Measurements from ENCODE around the gene TINCR. TPM values are rescaled to one million over a fixed set of nuclear protein-coding genes. Genes with fewer than 3 reads are reported as not detected.

TINCR gene
- polyA plus RNA-seq, 1 donor from 2014 or later, result 2.0 TPM

GRCh38 chr19:5553892-5554291, 13.9 kb downstream of the TINCR start:
- H2AFZ ChIP-seq (ENCODE audit: low read depth, low read length), result no peak overlapping the region
- no peaks in the 10 kb centered on the region for H3K9me2 ChIP-seq (ENCODE audit: insufficient read depth, low read length)
- H3K9ac ChIP-seq (ENCODE audit: low read length), result no peak overlapping the region
- no peak overlapping the region for H3K27ac ChIP-seq (ENCODE audit: low read length)
- H3K79me2 ChIP-seq (replicated peaks; ENCODE audit: insufficient read depth, low read length), result no peaks in the 10 kb centered on the region
- no peak overlapping the region for H3K4me2 ChIP-seq (ENCODE audit: low read length)
- H3K27me3 ChIP-seq (ENCODE audit: insufficient read depth, low read depth, low read length), result no peaks in the 10 kb centered on the region
- no peaks in the 10 kb centered on the region for H4K20me1 ChIP-seq (ENCODE audit: insufficient read depth)
- no peaks in the 10 kb centered on the region for H3F3A ChIP-seq (ENCODE audit: insufficient read depth, low read length, poor library complexity, severe bottlenecking)
- H3K9me3 ChIP-seq (ENCODE audit: low read length), result no peaks in the 10 kb centered on the region
- TF ChIP-seq RAD21 (conservative IDR thresholded peaks at IDR 0.05) (no peak), SMC3 (conservative IDR thresholded peaks at IDR 0.05; ENCODE audit: poor library complexity) (no peak)
- no peak overlapping the region for H3K4me3 ChIP-seq (ENCODE audit: low read length)
- H3K36me3 ChIP-seq (ENCODE audit: insufficient read depth, low read length), result no peaks in the 10 kb centered on the region

- TF ChIP-seq EP300 (conservative IDR thresholded peaks at IDR 0.05; ENCODE audit: poor library complexity, severe bottlenecking) (no peak), REST (IDR thresholded peaks at IDR 0.05; ENCODE audit: borderline replicate concordance) (no peak), RAD21 (conservative IDR thresholded peaks at IDR 0.05) (no peak), MXI1 (conservative IDR thresholded peaks at IDR 0.05; ENCODE audit: poor library complexity, severe bottlenecking) (no peak), POLR2AphosphoS5 (IDR thresholded peaks at IDR 0.05) (no peak), TAF1 (IDR thresholded peaks at IDR 0.05; ENCODE audit: low read depth) (no peak), EZH2 (IDR thresholded peaks at IDR 0.05; ENCODE audit: borderline replicate concordance, insufficient read depth, low read length, poor library complexity, severe bottlenecking) (no peak), SMC3 (conservative IDR thresholded peaks at IDR 0.05; ENCODE audit: poor library complexity) (no peak), CTCF (IDR thresholded peaks at IDR 0.05; ENCODE audit: poor library complexity, severe bottlenecking) (no peak)
- no peak overlapping the region for H3K4me2 ChIP-seq (ENCODE audit: low read length)
- H3K9ac ChIP-seq (ENCODE audit: low read length), result no peak overlapping the region
- no peaks in the 10 kb centered on the region for H3K79me2 ChIP-seq (replicated peaks; ENCODE audit: insufficient read depth, low read length)
- H3K4me3 ChIP-seq (ENCODE audit: low read length), result no peak overlapping the region
- no peak overlapping the region for H2AFZ ChIP-seq (ENCODE audit: low read depth, low read length)
- no peaks in the 10 kb centered on the region for H3F3A ChIP-seq (ENCODE audit: insufficient read depth, low read length, poor library complexity, severe bottlenecking)
- H3K9me2 ChIP-seq (ENCODE audit: insufficient read depth, low read length), result no peaks in the 10 kb centered on the region
- H3K36me3 ChIP-seq (ENCODE audit: insufficient read depth, low read length), result no peaks in the 10 kb centered on the region
- H4K20me1 ChIP-seq (ENCODE audit: insufficient read depth), result no peaks in the 10 kb centered on the region
- H3K9me3 ChIP-seq (ENCODE audit: low read length), result no peaks in the 10 kb centered on the region
- H3K27me3 ChIP-seq (ENCODE audit: insufficient read depth, low read depth, low read length), result no peaks in the 10 kb centered on the region
- no peak overlapping the region for H3K27ac ChIP-seq (ENCODE audit: low read length)
These were observed 19.9 kb downstream of the TINCR start for GRCh38 chr19:5547881-5548280.

- Histone ChIP-seq H3K36me3 (ENCODE audit: insufficient read depth, low read length) (no peaks in the 10 kb centered on the region), H2AFZ (ENCODE audit: low read depth, low read length) (no peak overlapping the region), H3K4me3 (ENCODE audit: low read length) (no peak overlapping the region), H3K4me2 (ENCODE audit: low read length) (no peak overlapping the region), H3K9me2 (ENCODE audit: insufficient read depth, low read length) (no peaks in the 10 kb centered on the region), H3K27ac (ENCODE audit: low read length) (no peak overlapping the region), H3K79me2 (replicated peaks; ENCODE audit: insufficient read depth, low read length) (no peaks in the 10 kb centered on the region), H3K9me3 (ENCODE audit: low read length) (no peaks in the 10 kb centered on the region), H3F3A (ENCODE audit: insufficient read depth, low read length, poor library complexity, severe bottlenecking) (no peaks in the 10 kb centered on the region), H3K27me3 (ENCODE audit: insufficient read depth, low read depth, low read length) (no peaks in the 10 kb centered on the region), H3K9ac (ENCODE audit: low read length) (no peak overlapping the region), H4K20me1 (ENCODE audit: insufficient read depth) (no peaks in the 10 kb centered on the region)
- TF ChIP-seq CTCF (IDR thresholded peaks at IDR 0.05; ENCODE audit: poor library complexity, severe bottlenecking) (no peak), EP300 (conservative IDR thresholded peaks at IDR 0.05; ENCODE audit: poor library complexity, severe bottlenecking) (no peak), MXI1 (conservative IDR thresholded peaks at IDR 0.05; ENCODE audit: poor library complexity, severe bottlenecking) (no peak), SMC3 (conservative IDR thresholded peaks at IDR 0.05; ENCODE audit: poor library complexity) (no peak), POLR2AphosphoS5 (IDR thresholded peaks at IDR 0.05) (no peak), REST (IDR thresholded peaks at IDR 0.05; ENCODE audit: borderline replicate concordance) (no peak), RAD21 (conservative IDR thresholded peaks at IDR 0.05) (no peak), EZH2 (IDR thresholded peaks at IDR 0.05; ENCODE audit: borderline replicate concordance, insufficient read depth, low read length, poor library complexity, severe bottlenecking) (no peak), TAF1 (IDR thresholded peaks at IDR 0.05; ENCODE audit: low read depth) (no peak)
These were observed 21.8 kb downstream of the TINCR start for GRCh38 chr19:5545984-5546383.

Measured in neural cell (in vitro differentiated cells).